Kidney capillary endothelial cell (primary cell): Measurements from ENCODE around the gene ASPHD1.
A peak's percentile ranks its signal among the peaks of the same experiment; 100 is the strongest.
"Not testable (repeated sequence)": the region's sequence is repeated elsewhere in the genome, so short reads cannot be mapped to it uniquely, and the experiment has no call there.

ENCODE experiments used
- DNase-seq: peaks from one replicate; pipeline ENCODE4 v3.0.0-alpha.2; 2018; ENCODE audit warnings: low spot score

Gene ASPHD1, protein sequence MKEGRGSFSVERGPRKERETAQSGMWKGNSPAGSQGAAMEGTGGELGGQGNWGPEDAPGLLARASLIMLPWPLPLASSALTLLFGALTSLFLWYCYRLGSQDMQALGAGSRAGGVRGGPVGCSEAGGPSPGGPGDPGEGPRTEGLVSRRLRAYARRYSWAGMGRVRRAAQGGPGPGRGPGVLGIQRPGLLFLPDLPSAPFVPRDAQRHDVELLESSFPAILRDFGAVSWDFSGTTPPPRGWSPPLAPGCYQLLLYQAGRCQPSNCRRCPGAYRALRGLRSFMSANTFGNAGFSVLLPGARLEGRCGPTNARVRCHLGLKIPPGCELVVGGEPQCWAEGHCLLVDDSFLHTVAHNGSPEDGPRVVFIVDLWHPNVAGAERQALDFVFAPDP

DNA sequence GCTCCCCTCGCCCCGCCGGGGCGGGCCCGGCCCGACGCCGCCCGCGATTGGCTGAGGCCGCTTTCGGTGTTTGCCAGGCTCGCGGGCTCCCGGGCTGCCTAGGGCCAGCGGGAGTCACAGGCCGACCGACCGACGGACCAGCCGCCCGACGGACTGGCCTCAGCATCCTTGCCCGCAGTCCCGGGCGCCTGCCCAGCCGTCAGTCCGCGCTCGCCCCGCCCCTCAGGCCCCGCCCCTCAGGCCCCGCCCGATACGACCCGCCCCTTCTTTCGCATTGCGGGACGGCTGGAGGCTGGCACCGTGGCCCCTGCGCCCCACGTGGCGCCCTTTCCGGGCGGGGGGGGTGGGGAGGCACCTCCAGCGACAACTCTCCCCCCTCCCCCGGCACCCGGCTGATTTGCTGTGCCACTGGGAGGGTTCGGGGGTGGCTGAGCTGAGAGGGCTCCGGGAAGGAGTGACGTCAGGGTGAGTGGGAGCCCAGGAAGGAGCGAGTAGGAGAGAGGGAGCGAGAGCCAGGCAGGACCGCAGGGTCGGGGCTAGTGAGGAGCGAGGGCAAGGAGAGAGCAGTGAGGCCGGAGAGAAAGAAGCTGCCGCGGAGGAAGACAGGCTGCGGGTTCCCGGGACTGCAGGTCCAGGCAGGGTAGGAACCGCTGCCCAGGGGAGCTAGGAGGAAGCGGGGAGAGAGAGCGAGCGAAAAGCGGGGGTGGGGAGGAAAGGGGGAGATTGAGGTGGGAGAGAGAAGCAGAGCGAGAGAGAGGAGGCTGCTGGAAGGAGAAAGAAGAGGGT is at the start of gene ASPHD1:
TSS of gene ASPHD1 (plus strand) at position 387 of the 786 bp plus-strand sequence. CDS start 484 bp downstream, outside the sequence.
- DNase-seq, result peak; percentile 47

DNA sequence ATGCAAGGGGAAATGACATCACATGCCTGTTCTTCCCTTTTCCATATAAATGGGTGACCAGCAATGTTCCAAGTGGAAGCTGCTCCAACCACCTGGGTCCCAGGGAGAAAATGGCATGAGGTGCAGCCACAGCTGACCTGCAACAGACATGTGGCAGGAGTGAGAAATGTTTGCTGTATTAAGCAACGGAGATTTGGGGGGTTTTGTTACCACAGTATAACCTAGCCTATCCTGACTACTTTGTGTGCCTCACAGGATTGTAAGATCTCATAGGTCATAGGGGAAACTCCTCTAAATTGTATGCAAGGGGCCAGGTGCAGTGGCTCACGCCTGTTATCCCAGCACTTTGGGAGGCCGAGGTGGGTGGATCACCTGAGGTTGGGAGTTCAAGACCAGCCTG is 49.3 kb upstream of the ASPHD1 start:
- DNase-seq, result no peak

DNA sequence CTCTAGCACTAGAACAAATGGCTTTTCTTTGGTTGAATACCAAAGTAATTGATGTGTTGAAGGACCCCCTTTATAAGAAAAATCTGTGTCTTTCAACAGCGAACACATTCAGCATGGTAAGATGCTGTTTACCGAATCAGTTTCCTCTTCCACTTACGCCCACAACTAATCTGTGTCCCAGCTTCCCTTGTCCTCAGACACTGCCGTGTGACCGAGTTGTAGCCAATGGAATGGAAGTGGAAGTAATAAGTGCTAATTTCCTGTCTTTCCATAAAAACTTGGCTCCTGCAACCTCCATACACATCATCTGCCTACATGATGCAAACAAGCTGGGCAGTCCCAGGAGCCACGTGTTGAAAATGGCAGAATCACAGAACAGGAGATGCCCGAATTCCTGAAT is 47.6 kb upstream of the ASPHD1 start:
- peak; percentile 58 for DNase-seq

DNA sequence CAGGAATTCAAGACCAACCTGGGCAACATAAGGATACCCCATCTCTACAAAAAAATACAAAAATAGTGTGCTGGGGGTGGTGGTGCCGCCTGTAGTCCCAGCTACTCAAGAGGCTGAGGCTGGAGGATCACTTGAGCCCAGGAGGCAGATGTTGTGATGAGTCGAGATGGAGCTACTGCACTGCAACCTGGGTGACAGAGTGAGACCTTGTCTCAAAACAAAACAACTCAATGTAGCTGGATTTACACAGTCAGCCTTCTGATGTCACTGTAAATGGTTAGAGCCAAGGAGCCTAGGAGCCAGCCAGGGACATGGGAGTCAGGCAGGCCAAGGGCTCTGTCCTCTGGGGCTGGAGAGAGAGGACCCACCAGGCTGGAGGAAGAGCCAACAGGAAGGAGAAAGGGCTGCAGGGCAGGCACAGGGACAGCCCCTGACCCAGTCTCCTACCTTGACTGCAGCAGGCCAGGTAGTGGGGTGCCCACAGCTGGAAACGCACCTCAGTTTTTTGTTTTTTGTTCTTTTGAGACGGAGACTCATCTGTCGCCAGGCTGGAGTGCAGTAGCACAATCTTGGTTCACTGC is 45.7 kb upstream of the ASPHD1 start:
- DNase-seq, result no peak

DNA sequence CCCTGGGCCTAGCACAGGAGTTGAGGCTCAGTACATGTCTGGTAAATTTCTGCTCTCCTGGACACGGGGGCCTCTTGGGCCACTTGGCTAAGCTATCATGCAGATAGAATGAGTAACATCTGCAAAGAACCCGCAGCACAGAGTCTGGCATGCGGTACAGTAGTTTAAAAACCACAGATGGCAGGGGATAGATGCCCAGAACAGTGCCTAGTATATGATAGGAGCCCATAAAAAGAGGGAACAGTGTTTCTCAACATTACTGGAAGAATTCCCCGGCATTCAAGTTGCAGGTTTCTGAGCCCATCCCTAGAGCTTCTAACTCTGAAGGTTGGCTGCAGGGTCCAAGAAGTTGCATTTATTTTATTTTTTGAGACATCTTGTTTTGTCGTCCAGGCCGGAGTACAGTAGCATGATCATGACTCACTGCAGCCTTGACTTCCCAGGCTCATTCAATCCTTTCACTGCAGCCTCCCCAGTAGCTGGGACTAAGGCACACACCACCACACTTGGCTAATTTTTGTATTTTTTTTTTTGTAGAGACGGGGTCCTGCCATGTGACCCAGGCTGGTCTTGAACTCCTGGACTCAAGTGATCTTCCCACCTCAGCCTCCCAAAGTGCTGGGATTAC is 43.0 kb upstream of the ASPHD1 start:
- no peak for DNase-seq

DNA sequence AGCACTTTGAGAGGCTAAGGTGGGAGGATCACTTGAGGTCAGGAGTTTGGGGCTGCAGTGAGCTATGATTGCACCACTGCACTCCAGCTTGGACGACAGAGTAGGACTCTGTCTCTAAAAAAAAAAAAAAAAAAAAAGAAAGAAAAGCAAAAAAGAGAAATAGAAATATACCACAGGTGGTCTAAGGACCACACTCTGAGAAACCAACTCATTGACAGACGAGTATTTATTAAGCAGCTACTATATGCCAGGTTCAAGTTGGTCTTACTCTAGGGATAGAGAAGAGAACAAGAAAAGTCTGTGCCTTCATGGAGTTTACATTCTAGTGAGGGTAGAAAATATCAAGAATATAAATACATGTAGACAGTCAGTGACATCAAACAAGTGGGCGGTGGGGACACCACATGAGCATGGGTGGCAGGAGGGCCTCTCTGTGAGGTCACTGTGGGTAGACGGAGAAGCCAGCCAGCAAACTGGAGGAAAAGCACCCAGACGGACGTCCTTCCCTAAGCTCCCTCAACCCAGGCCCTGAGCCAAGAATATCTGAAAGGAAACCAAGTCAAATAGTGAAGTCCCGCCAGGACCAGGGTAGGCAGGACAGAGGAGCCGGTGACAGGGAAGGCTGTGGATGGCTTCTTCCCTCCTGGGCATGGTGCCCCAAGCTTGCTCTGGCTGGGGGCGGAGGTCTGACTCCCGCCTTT is 42.0 kb upstream of the ASPHD1 start:
- no peak for DNase-seq

DNA sequence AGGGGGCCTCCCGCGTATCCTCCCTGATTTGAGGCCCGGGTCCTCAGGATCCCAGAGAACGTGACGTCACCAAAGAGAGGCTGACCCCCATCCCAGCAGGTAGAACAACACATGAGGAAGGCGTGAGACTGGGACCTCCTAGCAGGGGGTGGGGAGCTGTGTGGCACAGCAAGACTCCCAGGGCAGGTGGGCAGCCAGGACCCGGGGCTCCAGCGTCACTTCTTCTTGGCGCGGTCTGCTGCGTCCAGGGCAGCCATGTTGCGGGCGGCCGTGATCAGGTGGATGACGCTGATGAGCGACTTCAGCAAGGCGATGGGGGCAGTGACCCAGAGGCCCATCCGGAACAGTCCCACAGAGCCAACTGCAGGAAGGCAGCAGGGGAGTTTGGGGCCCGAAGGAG is 41.3 kb upstream of the ASPHD1 start:
- no peak for DNase-seq

DNA sequence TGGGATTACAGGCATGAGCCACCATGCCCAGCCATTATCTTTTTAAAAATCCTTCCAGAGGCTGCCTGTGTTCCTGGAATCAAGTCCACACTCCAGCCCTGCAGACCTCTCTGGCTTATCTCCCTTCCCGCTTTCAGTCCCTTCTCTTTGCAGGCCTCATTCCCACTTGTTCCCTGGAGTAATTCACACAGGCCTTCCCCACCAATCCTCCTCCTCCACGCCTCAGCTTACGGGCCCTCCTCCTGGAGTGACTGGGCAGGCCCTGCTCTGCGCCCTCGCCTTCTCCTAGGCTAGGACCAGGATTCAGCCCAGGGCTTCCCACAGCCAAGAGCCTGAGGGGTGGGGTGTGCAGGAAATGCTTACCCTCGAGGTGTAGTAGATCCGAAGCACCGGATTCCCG is 40.1 kb upstream of the ASPHD1 start:
- no peak for DNase-seq

DNA sequence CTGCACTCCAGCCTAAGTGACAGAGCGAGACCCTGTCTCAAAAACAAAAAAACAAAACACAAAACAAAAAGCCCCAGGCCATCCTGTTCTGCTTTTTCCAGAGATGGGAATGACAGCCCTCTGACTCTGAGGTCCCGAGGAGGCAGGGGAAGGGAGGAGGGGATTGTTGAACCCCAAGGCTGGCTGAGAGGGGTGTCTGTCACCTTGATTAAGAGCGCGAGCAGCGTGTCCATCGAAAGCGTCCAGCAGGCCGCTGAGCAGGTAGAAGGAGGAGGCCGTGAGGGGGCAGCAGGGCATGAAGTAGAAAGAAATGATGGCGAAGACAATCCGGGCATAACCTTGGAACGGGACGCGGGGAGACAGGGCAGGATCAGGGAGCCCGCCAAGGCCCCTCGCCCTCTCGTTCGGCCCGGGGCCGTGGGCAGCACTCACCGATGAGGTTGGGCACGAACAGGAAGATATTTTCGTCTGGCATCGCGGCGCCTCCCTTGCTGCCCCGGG is 37.9 kb upstream of the ASPHD1 start:
- DNase-seq, result no peak

DNA sequence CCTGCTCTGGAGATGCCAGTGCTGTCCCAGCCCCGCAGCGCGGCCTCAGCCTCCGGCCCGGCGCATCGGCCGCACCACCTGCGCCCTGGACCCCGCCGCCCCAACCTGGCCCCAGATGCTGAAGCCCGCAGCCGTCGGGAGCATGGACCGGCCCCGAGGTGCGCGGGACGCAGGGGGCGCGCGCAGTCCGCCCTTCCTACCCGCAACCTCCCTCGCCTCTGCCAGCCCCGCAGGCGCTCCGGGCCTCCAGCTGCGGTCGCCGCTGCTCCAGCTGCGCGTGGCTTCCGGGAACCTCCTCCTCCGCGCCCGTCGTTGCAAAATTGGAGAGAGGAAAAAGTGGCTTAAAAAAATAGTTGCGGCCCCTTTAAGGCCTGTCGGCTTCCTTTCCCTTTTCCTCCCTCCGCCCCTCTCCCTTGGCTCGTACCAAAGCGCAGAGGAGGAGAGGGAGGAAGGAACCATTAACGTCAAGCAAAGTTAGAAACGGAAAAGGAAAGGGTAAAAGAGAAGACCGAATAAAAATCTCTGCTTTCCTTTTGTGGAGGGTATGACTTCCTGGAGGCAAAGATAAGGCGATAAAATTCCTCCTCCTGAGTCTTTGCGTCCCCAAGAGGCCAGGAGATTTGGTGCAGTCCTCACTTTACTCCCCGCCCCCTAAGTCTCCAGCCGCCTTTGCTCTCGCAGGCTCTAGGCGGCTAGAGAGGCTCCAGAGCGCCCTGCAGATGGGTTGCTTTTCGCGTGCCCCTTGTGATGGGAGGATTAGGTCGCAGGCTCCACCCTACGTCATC is 37.2 kb upstream of the ASPHD1 start, which contains the start of gene CDIPT:
TSS of gene CDIPT (minus strand) at position 343 of the 785 bp plus-strand sequence. CDS start 369 bp downstream, outside the sequence.
- peak; percentile 93 for DNase-seq

DNA sequence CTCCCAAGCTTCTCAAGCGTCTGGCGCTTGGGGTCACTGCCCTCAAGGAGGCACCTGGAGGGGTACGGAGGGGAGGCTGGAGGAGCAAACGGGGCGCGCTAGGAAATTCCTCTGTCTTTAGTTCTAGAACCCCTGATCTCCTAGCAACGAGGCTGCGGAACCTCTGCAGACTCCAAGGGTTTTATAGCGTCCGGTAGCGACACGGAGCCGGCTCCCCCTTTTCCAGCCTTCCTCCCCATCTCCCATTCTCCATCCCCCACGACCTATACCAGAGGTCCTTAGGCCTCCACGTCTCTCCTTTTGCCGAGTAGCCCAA is 36.7 kb upstream of the ASPHD1 start:
- no peak for DNase-seq

DNA sequence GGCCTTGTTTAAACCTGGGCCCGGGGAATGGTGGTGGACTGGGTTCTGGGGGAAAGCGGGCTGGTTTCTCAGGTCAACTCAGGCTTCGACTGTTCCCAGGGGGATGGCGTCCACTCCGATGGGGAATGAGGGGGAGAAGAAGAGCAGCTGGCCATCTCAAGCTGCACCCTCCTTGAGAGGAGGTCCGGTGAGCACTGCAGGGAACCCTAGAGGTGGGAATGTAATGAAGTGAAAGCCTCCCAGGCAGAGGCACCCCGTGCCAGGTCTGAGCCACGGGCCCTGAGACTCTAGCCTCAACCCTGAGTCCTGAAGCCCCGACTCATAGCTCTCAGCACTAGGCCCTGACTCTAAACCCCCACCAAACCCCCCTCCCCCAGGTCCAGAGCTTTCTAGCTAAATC is 36.1 kb upstream of the ASPHD1 start:
- no peak for DNase-seq

DNA sequence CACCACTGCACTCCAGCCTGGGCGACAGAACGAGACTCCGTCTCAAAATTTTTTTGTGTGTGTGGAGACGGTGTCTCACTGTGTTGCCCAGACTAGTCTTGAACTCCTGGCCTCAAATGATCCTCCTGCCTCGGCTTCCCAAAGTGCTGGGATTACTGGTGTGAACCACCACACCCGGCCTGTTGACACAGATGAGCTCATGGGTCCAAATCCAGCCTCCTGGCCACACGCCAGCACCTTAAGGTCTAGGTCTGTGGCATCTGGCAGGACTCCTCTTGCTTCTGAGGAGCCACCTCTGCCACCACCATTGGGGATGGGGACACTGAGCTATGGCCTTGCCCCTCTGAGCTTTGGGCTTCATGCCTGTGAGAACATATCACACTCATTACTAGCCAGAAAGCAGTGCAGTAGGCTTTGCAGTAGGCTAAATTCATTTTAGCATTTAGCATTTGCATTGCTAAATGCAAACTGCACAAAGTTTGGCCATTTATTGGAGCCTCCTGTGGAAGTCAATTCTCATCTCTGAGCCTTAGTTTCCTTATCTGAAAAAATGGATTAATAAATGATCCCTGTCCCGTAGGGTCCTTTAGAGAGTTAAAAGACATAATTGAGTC is 31.8 kb upstream of the ASPHD1 start:
- DNase-seq, result no peak

DNA sequence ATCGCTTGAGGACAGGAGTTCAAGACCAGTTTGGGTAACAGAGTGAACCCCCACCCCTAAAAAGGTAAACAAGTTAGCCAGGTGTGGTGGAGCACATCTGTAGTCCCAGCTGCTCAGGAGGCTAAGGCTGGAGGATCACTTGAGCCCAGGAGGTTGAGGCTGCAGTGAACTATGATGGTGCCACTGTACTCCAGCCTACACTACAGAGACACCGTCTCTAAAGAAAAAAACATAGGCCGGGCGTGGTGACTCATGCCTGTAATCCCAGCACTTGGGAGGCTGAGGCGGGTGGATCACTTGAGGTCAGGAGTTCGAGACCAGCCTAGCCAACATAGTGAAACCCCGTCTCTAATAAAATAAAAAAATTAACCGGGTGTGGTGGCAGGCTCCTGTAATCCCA is 31.2 kb upstream of the ASPHD1 start:
- not testable (repeated sequence) for DNase-seq

DNA sequence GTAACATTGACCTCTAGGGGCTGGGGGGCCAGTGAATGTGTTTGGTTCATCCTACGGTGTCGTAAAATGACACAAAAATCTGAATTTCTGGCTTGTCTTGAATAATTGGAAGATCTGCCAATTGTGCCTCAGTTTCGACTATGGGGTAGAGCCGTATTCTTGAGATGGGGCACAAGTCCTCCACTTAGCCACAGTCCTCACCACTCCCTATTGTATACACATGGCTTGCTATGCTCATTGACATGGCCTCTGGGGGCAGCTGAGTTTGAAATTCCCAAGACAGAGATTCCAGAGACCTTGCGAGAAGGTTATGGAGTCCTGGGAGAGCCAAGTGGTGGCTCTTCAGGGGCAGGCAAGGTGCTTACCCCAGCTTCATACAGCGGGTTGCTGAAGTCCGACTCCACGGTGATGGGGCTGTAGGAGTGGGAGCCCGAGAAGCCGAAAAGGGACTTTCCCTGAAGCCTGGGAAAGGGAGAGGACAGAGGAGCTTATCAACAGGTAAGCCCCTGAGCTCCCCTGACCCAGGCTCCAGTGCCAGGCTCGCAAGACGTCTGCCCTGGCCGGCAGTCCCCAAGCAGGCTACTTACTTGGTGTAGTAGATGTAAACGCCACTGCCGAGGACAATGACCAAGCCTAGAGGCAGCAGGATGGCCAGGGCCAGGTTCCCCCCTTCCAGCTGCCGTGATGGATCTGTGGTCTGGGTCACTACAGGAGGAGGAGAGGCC is 28.3 kb upstream of the ASPHD1 start:
- no peak for DNase-seq

DNA sequence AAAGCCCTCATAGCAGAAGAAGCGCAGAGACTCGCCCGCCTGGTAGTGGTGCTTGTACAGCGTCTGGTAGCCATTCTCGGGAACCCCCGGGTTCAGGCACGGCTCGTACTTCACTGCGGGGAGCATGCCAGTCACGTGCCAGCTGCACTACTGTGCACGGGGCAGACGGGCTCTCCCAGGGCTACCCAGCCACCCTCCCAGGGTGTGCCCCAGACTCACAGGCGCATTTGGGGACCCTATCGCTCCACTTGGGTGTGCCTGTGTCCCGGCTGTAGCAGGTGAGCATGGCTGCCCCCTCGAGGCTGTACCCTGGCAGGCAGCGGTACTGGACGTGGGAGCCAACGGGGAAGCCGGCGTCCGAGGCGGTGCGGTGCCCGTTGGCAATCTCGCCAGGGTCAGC is 27.0 kb upstream of the ASPHD1 start:
- DNase-seq, result no peak

DNA sequence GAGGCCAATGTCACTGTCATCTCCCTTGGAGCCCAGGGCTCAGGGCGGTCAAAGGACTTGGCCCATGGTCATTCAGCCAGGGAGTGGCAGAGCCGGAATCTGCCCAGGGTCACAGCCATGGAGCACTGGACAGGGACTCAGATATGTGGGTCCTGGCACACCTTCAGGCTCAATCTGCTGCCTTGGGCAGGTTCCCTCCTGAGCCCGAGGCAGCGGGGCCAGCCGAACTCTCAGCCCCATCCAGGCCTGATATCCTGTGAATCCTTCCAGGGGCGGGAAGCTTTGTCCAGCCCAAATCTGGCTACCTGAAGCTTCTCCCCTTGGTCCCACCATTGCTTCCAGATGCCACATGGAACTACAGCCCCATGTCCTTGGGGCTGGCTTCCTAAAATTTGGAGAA is 25.1 kb upstream of the ASPHD1 start:
- DNase-seq, result no peak

DNA sequence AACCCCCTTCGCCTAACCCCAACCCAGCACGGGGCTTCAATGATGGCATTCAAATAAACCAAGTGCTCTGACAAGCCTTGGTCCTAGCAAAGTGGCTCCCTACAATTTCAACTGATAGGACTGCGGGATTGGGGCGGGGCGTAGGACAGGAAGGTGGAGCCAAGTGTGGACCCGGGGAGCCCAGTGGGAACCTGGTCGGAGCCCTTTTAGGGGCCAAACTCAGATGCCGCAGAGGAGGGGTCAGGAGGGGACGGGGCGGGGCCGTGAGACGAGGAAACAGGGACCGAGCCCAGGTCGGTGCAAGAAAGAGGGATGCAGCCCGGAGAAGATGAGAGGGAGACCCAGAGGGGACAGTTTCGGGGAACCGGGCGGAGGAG is 24.1 kb upstream of the ASPHD1 start:
- DNase-seq, result no peak

DNA sequence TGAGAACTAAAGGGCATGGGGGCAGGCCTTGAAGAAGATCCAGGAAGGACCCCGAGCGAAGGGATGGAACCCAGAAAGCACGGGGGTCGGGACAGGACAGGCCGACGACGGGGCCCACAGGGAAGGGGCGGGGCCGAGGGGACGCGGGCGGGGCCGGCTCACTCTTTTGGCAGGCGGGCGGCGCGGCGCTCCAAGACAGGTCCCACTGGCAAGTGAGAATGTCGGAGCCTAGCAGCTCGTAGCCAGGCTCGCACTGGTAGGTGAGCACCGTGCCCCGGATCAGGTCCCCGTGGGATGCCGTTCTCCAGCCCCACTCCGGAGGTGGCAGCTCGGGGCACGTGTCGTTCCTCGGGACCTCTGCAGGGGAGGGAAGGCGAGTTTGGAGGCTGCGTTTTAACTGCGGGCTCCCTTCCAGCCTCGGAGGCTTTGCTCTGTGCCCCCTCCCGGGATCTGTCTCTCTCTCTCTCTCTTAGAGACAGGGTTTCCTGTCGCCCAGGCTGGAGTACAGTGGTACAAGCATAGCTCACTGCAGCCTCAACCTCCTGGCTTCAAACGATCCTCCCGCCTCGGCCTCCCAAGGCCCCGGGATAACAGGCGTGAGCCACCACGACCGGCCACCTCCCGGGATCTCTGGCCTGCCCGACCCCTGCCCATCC is 23.6 kb upstream of the ASPHD1 start:
- DNase-seq, result no peak
